DOHH2 (cell line): ENCODE results near the gene IRF1.

Source experiments
- CTCF ChIP-seq: fragments of 200-600 bp; sonication (generic); IDR thresholded peaks from one replicate; pipeline ENCODE4 v1.5.1; 2014; ENCODE audit warnings: antibody characterized with exemption, mild to moderate bottlenecking, low read depth, low read length; ENCODE audit not compliant: poor library complexity, severe bottlenecking
- EZH2phosphoT487 ChIP-seq: fragments of 200-600 bp; sonication (generic); IDR thresholded peaks from 2 replicates; pipeline ENCODE4 v1.6.1; 2017; ENCODE audit warnings: borderline replicate concordance, mild to moderate bottlenecking, antibody characterized with exemption, low read length, moderate library complexity, mixed read lengths

- TF ChIP-seq EZH2phosphoT487: no peak
- TF ChIP-seq CTCF: no peak
Observed at GRCh38 chr5:132540149-132540548, 49.6 kb upstream of the IRF1 start.
